WTC11 (cell line): ENCODE data around the gene CELF1. TPM values are rescaled to one million over a fixed set of nuclear protein-coding genes. Genes with fewer than 3 reads are reported as not detected.

ENCODE experiments used
- ATAC-seq: fragments of 200-7000 bp; cut with Tn5 transposase; 2 replicates; pipeline ENCODE4 v1.10.0; 2021; ENCODE audit warnings: mild to moderate bottlenecking, moderate library complexity
- CTCF ChIA-PET: fragments of 300-600 bp; sonication (Branson Sonifier 250); formaldehyde crosslinking; loops from one replicate; lab custom pipeline; 2021; ENCODE audit warnings: antibody characterized with exemption; lab: Charles Lee
- POLR2A ChIA-PET: fragments of 350-600 bp; sonication (Branson Sonifier 250); formaldehyde crosslinking; loops from one replicate; lab custom pipeline; 2021; ENCODE audit warnings: antibody characterized with exemption; lab: Charles Lee
- DNase-seq: peaks from one replicate; pipeline ENCODE4 v3.0.0; 2021; ENCODE audit warnings: low spot score
- H3K27ac Mint-ChIP-seq: 2 replicates; pipeline ENCODE4 v1.8.0; 2021; ENCODE audit warnings: mixed read lengths
- H3K27me3 Mint-ChIP-seq: 2 replicates; pipeline ENCODE4 v1.8.0; 2021; ENCODE audit warnings: low read depth, mild to moderate bottlenecking, moderate library complexity, mixed read lengths
- H3K36me3 Mint-ChIP-seq: 2 replicates; pipeline ENCODE4 v1.8.0; 2021; ENCODE audit warnings: mixed read lengths
- H3K4me1 Mint-ChIP-seq: 2 replicates; pipeline ENCODE4 v1.8.0; 2022; ENCODE audit warnings: mixed read lengths
- H3K4me3 Mint-ChIP-seq: 2 replicates; pipeline ENCODE4 v1.8.0; 2021; ENCODE audit warnings: mild to moderate bottlenecking, moderate library complexity, mixed read lengths
- H3K9me3 Mint-ChIP-seq: 2 replicates; pipeline ENCODE4 v1.8.0; 2021; ENCODE audit warnings: mixed read lengths
- ATF1 ChIP-seq: sonication (generic); formaldehyde crosslinking; IDR thresholded peaks from 2 replicates; pipeline ENCODE4 v1.8.1; 2023; ENCODE audit warnings: mild to moderate bottlenecking, moderate library complexity, missing genetic modification reagents
- CREB1 ChIP-seq: sonication (generic); formaldehyde crosslinking; IDR thresholded peaks from 2 replicates; pipeline ENCODE4 v1.8.0; 2023; ENCODE audit warnings: mild to moderate bottlenecking, missing genetic modification reagents
- ESRRA ChIP-seq: sonication (generic); formaldehyde crosslinking; IDR thresholded peaks from 2 replicates; pipeline ENCODE4 v1.8.1; 2022; ENCODE audit warnings: mild to moderate bottlenecking, missing genetic modification reagents, borderline replicate concordance
- FOXK1 ChIP-seq: sonication (generic); formaldehyde crosslinking; IDR thresholded peaks from 2 replicates; pipeline ENCODE4 v1.8.0; 2022; ENCODE audit warnings: mild to moderate bottlenecking, moderate library complexity, missing genetic modification reagents
- FOXP1 ChIP-seq: sonication (generic); formaldehyde crosslinking; IDR thresholded peaks from 2 replicates; pipeline ENCODE4 v1.8.0; 2022; ENCODE audit warnings: missing genetic modification reagents, mild to moderate bottlenecking, moderate library complexity, borderline replicate concordance
- GRHL2 ChIP-seq: fragments of 250-450 bp; sonication (Bioruptor Pico); IDR thresholded peaks from 2 replicates; pipeline ENCODE4 v1.8.0; 2022; ENCODE audit warnings: mild to moderate bottlenecking, moderate library complexity; ENCODE audit not compliant: insufficient replicate concordance, severe bottlenecking
- NFATC4 ChIP-seq: fragments of 250-450 bp; sonication (Bioruptor Pico); IDR thresholded peaks from 2 replicates; pipeline ENCODE4 v1.9.0; 2021; ENCODE audit warnings: mild to moderate bottlenecking
- NFE2L1 ChIP-seq: sonication (generic); formaldehyde crosslinking; IDR thresholded peaks from 2 replicates; pipeline ENCODE4 v1.8.1; 2023; ENCODE audit warnings: missing genetic modification reagents
- NFYB ChIP-seq: sonication (generic); formaldehyde crosslinking; conservative IDR thresholded peaks from 2 replicates; pipeline ENCODE4 v1.8.0; 2022; ENCODE audit warnings: low read depth, missing genetic modification reagents
- PRRX2 ChIP-seq: fragments of 250-450 bp; sonication (Bioruptor Pico); IDR thresholded peaks from 2 replicates; pipeline ENCODE4 v1.8.0; 2021; ENCODE audit warnings: mild to moderate bottlenecking
- SMAD3 ChIP-seq: sonication (generic); formaldehyde crosslinking; IDR thresholded peaks from 2 replicates; pipeline ENCODE4 v1.8.0; 2022; ENCODE audit warnings: missing genetic modification reagents, mild to moderate bottlenecking, borderline replicate concordance
- TEAD1 ChIP-seq: sonication (generic); formaldehyde crosslinking; IDR thresholded peaks from 2 replicates; pipeline ENCODE4 v1.8.0; 2022; ENCODE audit warnings: mild to moderate bottlenecking, missing genetic modification reagents
- TP53 ChIP-seq: sonication (generic); formaldehyde crosslinking; IDR thresholded peaks from 2 replicates; pipeline ENCODE4 v1.8.1; 2023; ENCODE audit warnings: mild to moderate bottlenecking, missing genetic modification reagents
- ZNF121 ChIP-seq: sonication (generic); formaldehyde crosslinking; IDR thresholded peaks from 2 replicates; pipeline ENCODE4 v1.8.0; 2023; ENCODE audit warnings: missing genetic modification reagents
- ZNF138 ChIP-seq: sonication (generic); formaldehyde crosslinking; conservative IDR thresholded peaks from 2 replicates; pipeline ENCODE4 v1.8.1; 2022; ENCODE audit warnings: mild to moderate bottlenecking, moderate library complexity, missing genetic modification reagents
- ZNF396 ChIP-seq: fragments of 250-450 bp; sonication (Bioruptor Pico); IDR thresholded peaks from 2 replicates; pipeline ENCODE4 v1.8.0; 2021; ENCODE audit warnings: mild to moderate bottlenecking, moderate library complexity, borderline replicate concordance
- total RNA-seq: library from RNA; stranded (reverse); gene quantifications from 3 replicates; pipeline ENCODE4 v1.2.3, GENCODE V29; 2021
- TF ChIP-seq, protein P1 (sequence below): sonication (generic); formaldehyde crosslinking; IDR thresholded peaks from 2 replicates; pipeline ENCODE4 v1.8.1; 2023; ENCODE audit warnings: mild to moderate bottlenecking, moderate library complexity, missing genetic modification reagents
- TF ChIP-seq, protein P2 (sequence below): sonication (generic); formaldehyde crosslinking; IDR thresholded peaks from 2 replicates; pipeline ENCODE4 v1.8.0; 2023; ENCODE audit warnings: missing genetic modification reagents, mild to moderate bottlenecking, borderline replicate concordance
- TF ChIP-seq, protein P3 (sequence below): sonication (generic); formaldehyde crosslinking; IDR thresholded peaks from 2 replicates; pipeline ENCODE4 v1.8.0; 2022; ENCODE audit warnings: mild to moderate bottlenecking, missing genetic modification reagents
- TF ChIP-seq, protein P4 (sequence below): fragments of 250-450 bp; sonication (Bioruptor Pico); IDR thresholded peaks from 2 replicates; pipeline ENCODE4 v1.9.0; 2021; ENCODE audit warnings: moderate library complexity, mild to moderate bottlenecking, inconsistent platforms, borderline replicate concordance
- TF ChIP-seq, protein P5 (sequence below): sonication (generic); formaldehyde crosslinking; IDR thresholded peaks from 2 replicates; pipeline ENCODE4 v1.8.0; 2022; ENCODE audit warnings: mild to moderate bottlenecking, missing genetic modification reagents
- TF ChIP-seq, protein P6 (sequence below): sonication (generic); formaldehyde crosslinking; conservative IDR thresholded peaks from 2 replicates; pipeline ENCODE4 v1.8.1; 2023; ENCODE audit warnings: mild to moderate bottlenecking, low read depth, missing genetic modification reagents, moderate library complexity

Gene CELF1
- total RNA-seq, 1 experiment from 2014 or later = 177 TPM

DNA sequence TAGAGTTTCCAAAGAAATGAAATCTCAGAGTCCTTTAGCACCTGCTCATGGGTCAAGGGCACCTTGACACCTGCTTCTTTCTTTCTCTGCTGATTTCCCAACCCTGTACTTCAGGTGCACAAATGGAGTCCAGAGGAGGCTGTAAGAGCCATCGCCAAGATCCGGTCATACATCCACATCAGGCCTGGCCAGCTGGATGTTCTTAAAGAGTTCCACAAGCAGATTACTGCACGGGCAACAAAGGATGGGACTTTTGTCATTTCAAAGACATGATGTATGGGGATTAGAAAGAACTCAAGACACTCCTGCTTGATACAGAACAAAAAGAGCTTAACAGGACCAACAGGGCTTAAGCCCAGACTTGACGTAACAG, 18.4 kb upstream of the CELF1 start (continued):
- TF ChIP-seq, protein P1, sequence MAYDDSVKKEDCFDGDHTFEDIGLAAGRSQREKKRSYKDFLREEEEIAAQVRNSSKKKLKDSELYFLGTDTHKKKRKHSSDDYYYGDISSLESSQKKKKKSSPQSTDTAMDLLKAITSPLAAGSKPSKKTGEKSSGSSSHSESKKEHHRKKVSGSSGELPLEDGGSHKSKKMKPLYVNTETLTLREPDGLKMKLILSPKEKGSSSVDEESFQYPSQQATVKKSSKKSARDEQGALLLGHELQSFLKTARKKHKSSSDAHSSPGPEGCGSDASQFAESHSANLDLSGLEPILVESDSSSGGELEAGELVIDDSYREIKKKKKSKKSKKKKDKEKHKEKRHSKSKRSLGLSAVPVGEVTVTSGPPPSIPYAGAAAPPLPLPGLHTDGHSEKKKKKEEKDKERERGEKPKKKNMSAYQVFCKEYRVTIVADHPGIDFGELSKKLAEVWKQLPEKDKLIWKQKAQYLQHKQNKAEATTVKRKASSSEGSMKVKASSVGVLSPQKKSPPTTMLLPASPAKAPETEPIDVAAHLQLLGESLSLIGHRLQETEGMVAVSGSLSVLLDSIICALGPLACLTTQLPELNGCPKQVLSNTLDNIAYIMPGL = no peak
- TF ChIP-seq ESRRA (CRISPR knock-in tag) = no peak
- no peak for TF ChIP-seq FOXP1 (CRISPR knock-in tag)

DNA sequence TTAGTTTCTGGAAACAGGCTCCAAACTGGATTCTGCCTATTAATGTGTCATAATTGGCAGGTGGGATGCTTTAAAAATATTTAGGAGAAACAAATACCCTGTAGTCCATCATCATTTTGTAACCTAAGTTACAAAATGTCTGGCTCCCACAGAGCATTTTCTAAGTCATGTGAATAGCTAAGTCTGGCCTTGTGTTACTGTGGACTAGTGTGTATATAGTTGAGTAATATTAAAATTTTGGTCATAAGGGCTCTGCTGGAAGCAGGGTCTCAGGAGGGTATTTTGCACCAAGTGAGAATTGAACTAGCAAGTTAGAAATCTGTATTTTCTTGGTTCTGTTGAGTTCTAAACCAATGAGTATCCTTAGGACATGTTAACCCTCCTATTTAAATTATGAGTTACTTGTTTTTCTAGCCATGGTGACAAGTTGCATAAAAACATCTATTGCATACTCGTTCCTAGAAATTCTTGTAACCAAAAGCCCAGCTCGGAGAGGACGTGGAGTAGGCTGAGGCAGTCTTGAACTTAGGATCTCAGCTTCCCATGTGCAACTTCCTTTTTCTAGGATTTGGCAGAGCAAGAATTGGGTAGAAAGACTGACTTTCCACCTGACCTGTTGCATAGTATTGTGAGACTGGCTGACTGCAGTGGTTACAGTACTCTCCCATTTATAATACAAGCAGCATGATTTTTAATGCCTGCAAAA, 17.9 kb upstream of the CELF1 start:
- H3K36me3 Mint-ChIP-seq = peaks cover 59% of the 10 kb centered on the region
- ChIA-PET CTCF (interaction anchor here (1.1 kb wide), 1 partner anchor 17 kb away, joined by 3 read pairs; no protein-coding TSS in a partner anchor), POLR2A (no interaction called here)
- H3K9me3 Mint-ChIP-seq = no peaks in the 10 kb centered on the region
- H3K27ac Mint-ChIP-seq = no peak overlapping the region
- DNase-seq (no peak), ATAC-seq (no peak)
- H3K4me1 Mint-ChIP-seq = peaks cover 6% of the 10 kb centered on the region
- no peak overlapping the region for H3K4me3 Mint-ChIP-seq
- TF ChIP-seq NFE2L1 (CRISPR knock-in tag) = no peak
- no peak for TF ChIP-seq ZNF138
- no peak for TF ChIP-seq NFATC4 (CRISPR knock-in tag)
- TF ChIP-seq TEAD1 (CRISPR knock-in tag) = no peak
- no peak for TF ChIP-seq ATF1 (CRISPR knock-in tag)
- TF ChIP-seq ZNF121 (CRISPR knock-in tag) = no peak
- TF ChIP-seq FOXK1 (CRISPR knock-in tag) = no peak
- TF ChIP-seq, protein P2, sequence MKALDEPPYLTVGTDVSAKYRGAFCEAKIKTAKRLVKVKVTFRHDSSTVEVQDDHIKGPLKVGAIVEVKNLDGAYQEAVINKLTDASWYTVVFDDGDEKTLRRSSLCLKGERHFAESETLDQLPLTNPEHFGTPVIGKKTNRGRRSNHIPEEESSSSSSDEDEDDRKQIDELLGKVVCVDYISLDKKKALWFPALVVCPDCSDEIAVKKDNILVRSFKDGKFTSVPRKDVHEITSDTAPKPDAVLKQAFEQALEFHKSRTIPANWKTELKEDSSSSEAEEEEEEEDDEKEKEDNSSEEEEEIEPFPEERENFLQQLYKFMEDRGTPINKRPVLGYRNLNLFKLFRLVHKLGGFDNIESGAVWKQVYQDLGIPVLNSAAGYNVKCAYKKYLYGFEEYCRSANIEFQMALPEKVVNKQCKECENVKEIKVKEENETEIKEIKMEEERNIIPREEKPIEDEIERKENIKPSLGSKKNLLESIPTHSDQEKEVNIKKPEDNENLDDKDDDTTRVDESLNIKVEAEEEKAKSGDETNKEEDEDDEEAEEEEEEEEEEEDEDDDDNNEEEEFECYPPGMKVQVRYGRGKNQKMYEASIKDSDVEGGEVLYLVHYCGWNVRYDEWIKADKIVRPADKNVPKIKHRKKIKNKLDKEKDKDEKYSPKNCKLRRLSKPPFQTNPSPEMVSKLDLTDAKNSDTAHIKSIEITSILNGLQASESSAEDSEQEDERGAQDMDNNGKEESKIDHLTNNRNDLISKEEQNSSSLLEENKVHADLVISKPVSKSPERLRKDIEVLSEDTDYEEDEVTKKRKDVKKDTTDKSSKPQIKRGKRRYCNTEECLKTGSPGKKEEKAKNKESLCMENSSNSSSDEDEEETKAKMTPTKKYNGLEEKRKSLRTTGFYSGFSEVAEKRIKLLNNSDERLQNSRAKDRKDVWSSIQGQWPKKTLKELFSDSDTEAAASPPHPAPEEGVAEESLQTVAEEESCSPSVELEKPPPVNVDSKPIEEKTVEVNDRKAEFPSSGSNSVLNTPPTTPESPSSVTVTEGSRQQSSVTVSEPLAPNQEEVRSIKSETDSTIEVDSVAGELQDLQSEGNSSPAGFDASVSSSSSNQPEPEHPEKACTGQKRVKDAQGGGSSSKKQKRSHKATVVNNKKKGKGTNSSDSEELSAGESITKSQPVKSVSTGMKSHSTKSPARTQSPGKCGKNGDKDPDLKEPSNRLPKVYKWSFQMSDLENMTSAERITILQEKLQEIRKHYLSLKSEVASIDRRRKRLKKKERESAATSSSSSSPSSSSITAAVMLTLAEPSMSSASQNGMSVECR = no peak
- no peak for TF ChIP-seq CREB1
- TF ChIP-seq ZNF396 = no peak
- no peak for TF ChIP-seq PRRX2 (CRISPR knock-in tag)
- no peaks in the 10 kb centered on the region for H3K27me3 Mint-ChIP-seq

DNA sequence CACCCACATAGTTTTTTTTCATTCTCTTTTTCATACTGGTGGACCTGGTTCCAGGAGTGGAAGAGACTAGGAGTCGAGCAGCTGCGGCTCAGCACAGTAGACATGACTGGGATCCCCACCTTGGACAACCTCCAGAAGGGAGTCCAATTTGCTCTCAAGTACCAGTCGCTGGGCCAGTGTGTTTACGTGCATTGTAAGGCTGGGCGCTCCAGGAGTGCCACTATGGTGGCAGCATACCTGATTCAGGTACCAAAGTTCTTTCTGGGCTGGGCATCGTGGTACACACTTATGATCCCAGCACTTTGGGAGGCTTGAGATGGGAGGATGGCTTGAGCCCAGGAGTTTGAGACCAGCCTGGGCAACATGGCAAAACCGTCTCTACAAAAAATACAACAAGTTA, 16.7 kb upstream of the CELF1 start:
- Mint-ChIP-seq H3K4me1 (peaks cover 10% of the 10 kb centered on the region), H3K27ac (no peak overlapping the region), H3K9me3 (no peaks in the 10 kb centered on the region), H3K4me3 (no peak overlapping the region), H3K27me3 (no peaks in the 10 kb centered on the region), H3K36me3 (peaks cover 51% of the 10 kb centered on the region)
- DNase-seq (no peak), ATAC-seq (no peak)
- CTCF ChIA-PET = no interaction called here
- POLR2A ChIA-PET = no interaction called here
- TF ChIP-seq, protein P3, sequence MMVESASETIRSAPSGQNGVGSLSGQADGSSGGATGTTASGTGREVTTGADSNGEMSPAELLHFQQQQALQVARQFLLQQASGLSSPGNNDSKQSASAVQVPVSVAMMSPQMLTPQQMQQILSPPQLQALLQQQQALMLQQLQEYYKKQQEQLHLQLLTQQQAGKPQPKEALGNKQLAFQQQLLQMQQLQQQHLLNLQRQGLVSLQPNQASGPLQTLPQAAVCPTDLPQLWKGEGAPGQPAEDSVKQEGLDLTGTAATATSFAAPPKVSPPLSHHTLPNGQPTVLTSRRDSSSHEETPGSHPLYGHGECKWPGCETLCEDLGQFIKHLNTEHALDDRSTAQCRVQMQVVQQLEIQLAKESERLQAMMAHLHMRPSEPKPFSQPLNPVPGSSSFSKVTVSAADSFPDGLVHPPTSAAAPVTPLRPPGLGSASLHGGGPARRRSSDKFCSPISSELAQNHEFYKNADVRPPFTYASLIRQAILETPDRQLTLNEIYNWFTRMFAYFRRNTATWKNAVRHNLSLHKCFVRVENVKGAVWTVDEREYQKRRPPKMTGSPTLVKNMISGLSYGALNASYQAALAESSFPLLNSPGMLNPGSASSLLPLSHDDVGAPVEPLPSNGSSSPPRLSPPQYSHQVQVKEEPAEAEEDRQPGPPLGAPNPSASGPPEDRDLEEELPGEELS (CRISPR knock-in tag) = no peak
- TF ChIP-seq, protein P4, sequence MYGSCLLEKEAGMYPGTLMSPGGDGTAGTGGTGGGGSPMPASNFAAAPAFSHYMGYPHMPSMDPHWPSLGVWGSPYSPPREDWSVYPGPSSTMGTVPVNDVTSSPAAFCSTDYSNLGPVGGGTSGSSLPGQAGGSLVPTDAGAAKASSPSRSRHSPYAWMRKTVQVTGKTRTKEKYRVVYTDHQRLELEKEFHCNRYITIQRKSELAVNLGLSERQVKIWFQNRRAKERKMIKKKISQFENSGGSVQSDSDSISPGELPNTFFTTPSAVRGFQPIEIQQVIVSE (CRISPR knock-in tag) = no peak
- TF ChIP-seq, protein P5, sequence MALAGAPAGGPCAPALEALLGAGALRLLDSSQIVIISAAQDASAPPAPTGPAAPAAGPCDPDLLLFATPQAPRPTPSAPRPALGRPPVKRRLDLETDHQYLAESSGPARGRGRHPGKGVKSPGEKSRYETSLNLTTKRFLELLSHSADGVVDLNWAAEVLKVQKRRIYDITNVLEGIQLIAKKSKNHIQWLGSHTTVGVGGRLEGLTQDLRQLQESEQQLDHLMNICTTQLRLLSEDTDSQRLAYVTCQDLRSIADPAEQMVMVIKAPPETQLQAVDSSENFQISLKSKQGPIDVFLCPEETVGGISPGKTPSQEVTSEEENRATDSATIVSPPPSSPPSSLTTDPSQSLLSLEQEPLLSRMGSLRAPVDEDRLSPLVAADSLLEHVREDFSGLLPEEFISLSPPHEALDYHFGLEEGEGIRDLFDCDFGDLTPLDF = no peak
- no peak for TF ChIP-seq SMAD3
- no peak for TF ChIP-seq TP53 (CRISPR knock-in tag)
- TF ChIP-seq NFYB = no peak
- TF ChIP-seq GRHL2 (CRISPR knock-in tag) = no peak
- TF ChIP-seq, protein P6, sequence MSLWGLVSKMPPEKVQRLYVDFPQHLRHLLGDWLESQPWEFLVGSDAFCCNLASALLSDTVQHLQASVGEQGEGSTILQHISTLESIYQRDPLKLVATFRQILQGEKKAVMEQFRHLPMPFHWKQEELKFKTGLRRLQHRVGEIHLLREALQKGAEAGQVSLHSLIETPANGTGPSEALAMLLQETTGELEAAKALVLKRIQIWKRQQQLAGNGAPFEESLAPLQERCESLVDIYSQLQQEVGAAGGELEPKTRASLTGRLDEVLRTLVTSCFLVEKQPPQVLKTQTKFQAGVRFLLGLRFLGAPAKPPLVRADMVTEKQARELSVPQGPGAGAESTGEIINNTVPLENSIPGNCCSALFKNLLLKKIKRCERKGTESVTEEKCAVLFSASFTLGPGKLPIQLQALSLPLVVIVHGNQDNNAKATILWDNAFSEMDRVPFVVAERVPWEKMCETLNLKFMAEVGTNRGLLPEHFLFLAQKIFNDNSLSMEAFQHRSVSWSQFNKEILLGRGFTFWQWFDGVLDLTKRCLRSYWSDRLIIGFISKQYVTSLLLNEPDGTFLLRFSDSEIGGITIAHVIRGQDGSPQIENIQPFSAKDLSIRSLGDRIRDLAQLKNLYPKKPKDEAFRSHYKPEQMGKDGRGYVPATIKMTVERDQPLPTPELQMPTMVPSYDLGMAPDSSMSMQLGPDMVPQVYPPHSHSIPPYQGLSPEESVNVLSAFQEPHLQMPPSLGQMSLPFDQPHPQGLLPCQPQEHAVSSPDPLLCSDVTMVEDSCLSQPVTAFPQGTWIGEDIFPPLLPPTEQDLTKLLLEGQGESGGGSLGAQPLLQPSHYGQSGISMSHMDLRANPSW = no peak
